Measurements from ENCODE around the gene SMLR1. TPM values are rescaled to one million over a fixed set of nuclear protein-coding genes. Genes with fewer than 3 reads are reported as not detected.

Gene SMLR1
- not detected for total RNA-seq

DNA sequence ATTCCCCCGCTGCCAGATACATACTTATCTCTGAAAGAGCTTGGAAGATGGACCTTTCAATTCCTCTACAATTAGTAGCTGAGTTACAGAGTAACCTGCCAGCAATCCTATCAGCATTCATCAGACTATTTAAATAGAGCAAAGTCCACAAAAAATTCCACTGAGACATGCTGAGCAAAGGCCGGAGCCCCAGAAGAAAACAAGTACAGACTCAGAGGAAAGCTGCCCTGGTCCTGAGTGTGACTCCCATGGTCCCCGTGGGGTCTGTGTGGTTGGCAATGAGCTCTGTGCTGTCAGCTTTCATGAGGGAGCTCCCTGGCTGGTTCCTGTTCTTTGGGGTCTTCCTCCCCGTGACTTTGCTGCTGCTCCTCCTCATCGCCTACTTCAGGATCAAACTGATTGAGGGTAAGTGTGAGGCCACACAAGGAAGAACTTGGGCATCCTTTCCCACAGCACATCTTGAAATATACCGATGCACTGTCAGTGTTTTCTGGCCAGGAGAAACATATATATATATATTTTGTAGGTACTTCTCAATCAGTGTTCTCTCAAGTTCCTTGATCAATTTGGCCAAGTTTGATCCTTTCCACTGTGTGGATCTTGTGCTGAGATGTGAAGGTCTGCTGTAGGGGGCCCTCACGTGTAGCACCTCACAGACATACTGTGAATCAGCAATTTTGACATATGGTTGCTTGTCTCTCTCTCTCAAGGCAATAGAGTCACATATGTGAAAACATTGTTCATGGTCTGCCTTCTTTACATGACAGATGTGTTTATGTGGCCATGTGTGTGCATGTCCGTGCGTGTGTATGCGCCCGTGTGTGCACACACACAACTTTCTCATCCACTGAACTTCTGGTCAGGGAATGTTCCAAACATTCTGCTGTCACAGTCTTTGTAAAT, at the start of gene SMLR1:
Gene SMLR1 (plus strand): TSS at position 160 of the 903 bp plus-strand sequence. CDS start 8 bp downstream, at position 168.
- H3K36me3 ChIP-seq (ENCODE audit: control insufficient read depth in 3 of 3, insufficient read depth in 3 of 3, low read length in 3 of 3) = no peaks in the 10 kb centered on the region
- H3K27me3 ChIP-seq (ENCODE audit: control insufficient read depth in 3 of 3, insufficient read depth in 3 of 3, low read length in 3 of 3) = no peaks in the 10 kb centered on the region
- H3K4me1 ChIP-seq (ENCODE audit: control insufficient read depth in 3 of 3, insufficient read depth in 3 of 3, low read length in 3 of 3) = no peaks in the 10 kb centered on the region
- H3K9ac ChIP-seq (ENCODE audit: low read depth in 1 of 3, low read length in 3 of 3) = no peak within 1 kb of the TSS
- H3K4me3 ChIP-seq (ENCODE audit: low read length in 3 of 3) = no peak within 1 kb of the TSS
- no peak within 1 kb of the TSS for H3K27ac ChIP-seq (ENCODE audit: low read depth, low read length)
- no peaks in the 10 kb centered on the region for H3K9me3 ChIP-seq (ENCODE audit: control insufficient read depth in 3 of 3, low read length in 3 of 3)

- no peak overlapping the region for H3K4me3 ChIP-seq (ENCODE audit: low read length in 3 of 3)
- no peaks in the 10 kb centered on the region for H3K27me3 ChIP-seq (ENCODE audit: control insufficient read depth in 3 of 3, insufficient read depth in 3 of 3, low read length in 3 of 3)
- H3K4me1 ChIP-seq (ENCODE audit: control insufficient read depth in 3 of 3, insufficient read depth in 3 of 3, low read length in 3 of 3) = peaks cover 0 to 2% (median 0%) of the 10 kb centered on the region in 3 donors
- no peaks in the 10 kb centered on the region for H3K36me3 ChIP-seq (ENCODE audit: control insufficient read depth in 3 of 3, insufficient read depth in 3 of 3, low read length in 3 of 3)
- no peak overlapping the region for H3K27ac ChIP-seq (ENCODE audit: low read depth, low read length)
- H3K9me3 ChIP-seq (ENCODE audit: control insufficient read depth in 3 of 3, low read length in 3 of 3) = peaks cover 0 to 2% (median 0%) of the 10 kb centered on the region in 3 donors
- H3K9ac ChIP-seq (ENCODE audit: low read depth in 1 of 3, low read length in 3 of 3) = no peak overlapping the region
Measured at GRCh38 chr6:130778946-130779657, 48.1 kb upstream of the SMLR1 start.

- no peaks in the 10 kb centered on the region for H3K27me3 ChIP-seq (ENCODE audit: control insufficient read depth in 3 of 3, insufficient read depth in 3 of 3, low read length in 3 of 3)
- H3K4me1 ChIP-seq (ENCODE audit: control insufficient read depth in 3 of 3, insufficient read depth in 3 of 3, low read length in 3 of 3) = peaks cover 0 to 2% (median 0%) of the 10 kb centered on the region in 3 donors
- H3K36me3 ChIP-seq (ENCODE audit: control insufficient read depth in 3 of 3, insufficient read depth in 3 of 3, low read length in 3 of 3) = no peaks in the 10 kb centered on the region
- no peak overlapping the region for H3K27ac ChIP-seq (ENCODE audit: low read depth, low read length)
- H3K9ac ChIP-seq (ENCODE audit: low read depth in 1 of 3, low read length in 3 of 3) = no peak overlapping the region
- H3K4me3 ChIP-seq (ENCODE audit: low read length in 3 of 3) = no peak overlapping the region
- H3K9me3 ChIP-seq (ENCODE audit: control insufficient read depth in 3 of 3, low read length in 3 of 3) = peaks cover 0 to 2% (median 0%) of the 10 kb centered on the region in 3 donors
Measured at GRCh38 chr6:130779658-130780033, 47.6 kb upstream of the SMLR1 start.

GRCh38 chr6:130780122-130780521, 47.1 kb upstream of the SMLR1 start:
- H3K9ac ChIP-seq (ENCODE audit: low read depth in 1 of 3, low read length in 3 of 3) = no peak overlapping the region
- no peak overlapping the region for H3K4me3 ChIP-seq (ENCODE audit: low read length in 3 of 3)
- H3K4me1 ChIP-seq (ENCODE audit: control insufficient read depth in 3 of 3, insufficient read depth in 3 of 3, low read length in 3 of 3) = peaks cover 0 to 2% (median 0%) of the 10 kb centered on the region in 3 donors
- no peaks in the 10 kb centered on the region for H3K27me3 ChIP-seq (ENCODE audit: control insufficient read depth in 3 of 3, insufficient read depth in 3 of 3, low read length in 3 of 3)
- peaks cover 0 to 2% (median 0%) of the 10 kb centered on the region in 3 donors for H3K9me3 ChIP-seq (ENCODE audit: control insufficient read depth in 3 of 3, low read length in 3 of 3)
- no peaks in the 10 kb centered on the region for H3K36me3 ChIP-seq (ENCODE audit: control insufficient read depth in 3 of 3, insufficient read depth in 3 of 3, low read length in 3 of 3)
- H3K27ac ChIP-seq (ENCODE audit: low read depth, low read length) = no peak overlapping the region

GRCh38 chr6:130781557-130781956, 45.6 kb upstream of the SMLR1 start:
- Histone ChIP-seq H3K27me3 (ENCODE audit: control insufficient read depth in 3 of 3, insufficient read depth in 3 of 3, low read length in 3 of 3) (no peaks in the 10 kb centered on the region), H3K9me3 (ENCODE audit: control insufficient read depth in 3 of 3, low read length in 3 of 3) (peaks cover 0 to 2% (median 0%) of the 10 kb centered on the region in 3 donors), H3K4me3 (ENCODE audit: low read length in 3 of 3) (no peak overlapping the region), H3K4me1 (ENCODE audit: control insufficient read depth in 3 of 3, insufficient read depth in 3 of 3, low read length in 3 of 3) (peaks cover 0 to 2% (median 0%) of the 10 kb centered on the region in 3 donors), H3K9ac (ENCODE audit: low read depth in 1 of 3, low read length in 3 of 3) (no peak overlapping the region), H3K27ac (ENCODE audit: low read depth, low read length) (no peak overlapping the region), H3K36me3 (ENCODE audit: control insufficient read depth in 3 of 3, insufficient read depth in 3 of 3, low read length in 3 of 3) (no peaks in the 10 kb centered on the region)

DNA sequence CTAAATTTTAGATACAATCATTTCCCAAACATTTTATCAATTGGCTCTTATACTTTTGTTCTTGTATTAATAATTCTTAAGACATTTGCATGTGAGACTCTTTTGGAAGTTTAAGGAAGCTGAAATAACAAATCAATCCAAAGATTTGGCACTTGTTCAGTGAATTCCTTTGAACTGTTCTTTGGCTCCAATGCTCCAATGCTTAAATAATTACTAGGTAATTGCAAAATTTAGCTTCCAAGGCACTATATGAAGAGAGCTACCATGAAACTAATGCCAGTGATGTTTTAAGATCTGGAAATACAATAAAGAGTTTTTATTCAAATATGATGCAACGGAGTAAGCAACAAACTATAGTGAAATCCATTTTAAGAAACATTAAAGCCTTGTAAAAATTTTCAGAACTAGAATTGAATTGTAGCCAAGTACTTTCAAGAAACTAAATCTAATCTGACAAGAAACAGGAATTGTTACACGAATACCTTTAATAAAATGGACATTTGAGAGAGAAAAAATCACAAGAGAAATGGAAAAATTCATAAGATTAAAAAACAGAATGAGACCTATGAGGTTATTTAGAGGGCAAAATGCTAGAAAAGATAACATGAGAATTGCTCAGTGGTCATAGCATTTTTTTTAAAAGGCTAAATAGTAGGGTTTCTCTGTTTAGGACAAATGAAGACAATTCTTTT, 43.6 kb upstream of the SMLR1 start:
- Histone ChIP-seq H3K27ac (ENCODE audit: low read depth, low read length) (no peak overlapping the region), H3K4me3 (ENCODE audit: low read length in 3 of 3) (no peak overlapping the region), H3K9ac (ENCODE audit: low read depth in 1 of 3, low read length in 3 of 3) (no peak overlapping the region), H3K36me3 (ENCODE audit: control insufficient read depth in 3 of 3, insufficient read depth in 3 of 3, low read length in 3 of 3) (no peaks in the 10 kb centered on the region), H3K27me3 (ENCODE audit: control insufficient read depth in 3 of 3, insufficient read depth in 3 of 3, low read length in 3 of 3) (no peaks in the 10 kb centered on the region), H3K9me3 (ENCODE audit: control insufficient read depth in 3 of 3, low read length in 3 of 3) (peaks cover 0 to 2% (median 0%) of the 10 kb centered on the region in 3 donors), H3K4me1 (ENCODE audit: control insufficient read depth in 3 of 3, insufficient read depth in 3 of 3, low read length in 3 of 3) (peaks cover 0 to 2% (median 0%) of the 10 kb centered on the region in 3 donors)

DNA sequence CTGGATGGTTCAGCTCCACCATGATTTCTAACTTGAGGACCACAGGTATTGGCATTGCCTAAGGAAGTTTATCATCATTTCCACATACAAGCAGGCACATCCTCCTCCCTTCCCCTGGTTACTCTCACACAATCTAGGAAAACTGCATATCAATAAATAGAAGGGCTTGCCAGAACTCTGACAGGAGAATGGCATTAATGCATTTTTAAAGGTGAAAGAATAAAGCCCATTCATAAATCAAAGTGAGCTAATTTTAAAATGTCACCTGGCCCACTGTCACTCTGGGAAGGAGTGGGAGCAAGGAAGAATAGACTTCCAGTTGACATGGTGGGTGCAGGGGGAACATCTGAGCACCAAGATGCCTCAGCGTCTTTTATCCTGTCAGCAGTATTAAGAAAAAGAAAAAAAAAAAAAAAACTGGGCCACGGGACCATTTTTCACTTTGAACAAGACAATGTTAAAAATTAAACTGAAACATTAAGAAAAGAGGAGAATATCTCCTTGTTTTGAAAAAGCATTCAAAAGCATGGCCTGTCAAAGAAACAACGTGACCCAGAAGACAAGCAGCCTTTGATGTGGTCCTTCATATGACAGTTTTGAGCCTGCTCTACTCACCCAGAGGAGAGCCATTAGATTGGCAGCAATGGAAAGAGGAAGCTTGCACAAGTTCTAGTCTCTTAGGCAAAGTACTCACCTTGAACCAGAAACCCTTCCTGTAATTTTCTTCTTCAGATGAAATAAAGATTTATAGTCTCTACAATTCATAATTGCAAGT, 39.3 kb upstream of the SMLR1 start:
- Histone ChIP-seq H3K27me3 (ENCODE audit: control insufficient read depth in 3 of 3, insufficient read depth in 3 of 3, low read length in 3 of 3) (no peaks in the 10 kb centered on the region), H3K36me3 (ENCODE audit: control insufficient read depth in 3 of 3, insufficient read depth in 3 of 3, low read length in 3 of 3) (no peaks in the 10 kb centered on the region), H3K4me1 (ENCODE audit: control insufficient read depth in 3 of 3, insufficient read depth in 3 of 3, low read length in 3 of 3) (no peaks in the 10 kb centered on the region), H3K27ac (ENCODE audit: low read depth, low read length) (no peak overlapping the region), H3K9me3 (ENCODE audit: control insufficient read depth in 3 of 3, low read length in 3 of 3) (no peaks in the 10 kb centered on the region), H3K9ac (ENCODE audit: low read depth in 1 of 3, low read length in 3 of 3) (no peak overlapping the region), H3K4me3 (ENCODE audit: low read length in 3 of 3) (no peak overlapping the region)

DNA sequence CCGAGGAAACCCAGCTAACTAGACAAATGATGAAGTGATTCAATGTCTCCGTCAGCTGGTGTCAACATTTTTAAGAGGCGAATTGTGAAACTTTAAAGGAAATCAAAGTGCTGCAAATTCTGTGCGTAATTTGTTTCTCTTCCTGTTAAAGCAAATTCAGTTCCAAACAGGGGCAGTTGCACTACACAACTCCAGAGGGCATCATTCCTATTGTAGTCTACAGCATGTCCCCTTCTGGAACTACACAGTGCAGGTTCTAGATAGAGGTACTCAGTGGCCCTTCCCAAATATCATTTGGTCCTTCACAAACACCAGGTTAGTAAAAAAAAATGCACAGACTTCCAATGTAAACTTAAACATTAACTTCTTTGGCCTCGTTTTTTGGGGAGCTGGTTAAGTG, 38.3 kb upstream of the SMLR1 start:
- no peaks in the 10 kb centered on the region for H3K9me3 ChIP-seq (ENCODE audit: control insufficient read depth in 3 of 3, low read length in 3 of 3)
- no peak overlapping the region for H3K4me3 ChIP-seq (ENCODE audit: low read length in 3 of 3)
- no peak overlapping the region for H3K9ac ChIP-seq (ENCODE audit: low read depth in 1 of 3, low read length in 3 of 3)
- H3K4me1 ChIP-seq (ENCODE audit: control insufficient read depth in 3 of 3, insufficient read depth in 3 of 3, low read length in 3 of 3) = no peaks in the 10 kb centered on the region
- H3K27me3 ChIP-seq (ENCODE audit: control insufficient read depth in 3 of 3, insufficient read depth in 3 of 3, low read length in 3 of 3) = no peaks in the 10 kb centered on the region
- H3K36me3 ChIP-seq (ENCODE audit: control insufficient read depth in 3 of 3, insufficient read depth in 3 of 3, low read length in 3 of 3) = no peaks in the 10 kb centered on the region
- no peak overlapping the region for H3K27ac ChIP-seq (ENCODE audit: low read depth, low read length)

- Histone ChIP-seq H3K27me3 (ENCODE audit: control insufficient read depth in 3 of 3, insufficient read depth in 3 of 3, low read length in 3 of 3) (no peaks in the 10 kb centered on the region), H3K4me1 (ENCODE audit: control insufficient read depth in 3 of 3, insufficient read depth in 3 of 3, low read length in 3 of 3) (no peaks in the 10 kb centered on the region), H3K9me3 (ENCODE audit: control insufficient read depth in 3 of 3, low read length in 3 of 3) (no peaks in the 10 kb centered on the region), H3K4me3 (ENCODE audit: low read length in 3 of 3) (no peak overlapping the region), H3K27ac (ENCODE audit: low read depth, low read length) (no peak overlapping the region), H3K36me3 (ENCODE audit: control insufficient read depth in 3 of 3, insufficient read depth in 3 of 3, low read length in 3 of 3) (no peaks in the 10 kb centered on the region), H3K9ac (ENCODE audit: low read depth in 1 of 3, low read length in 3 of 3) (no peak overlapping the region)
Measured at GRCh38 chr6:130794010-130794697, 33.1 kb upstream of the SMLR1 start.

Data from skeletal muscle tissue (tissue), 4 donors.